ENCODE measurements around the gene LAT. TPM values are rescaled to one million over a fixed set of nuclear protein-coding genes. Genes with fewer than 3 reads are reported as not detected.
A peak's percentile ranks its signal among the peaks of the same experiment; 100 is the strongest.

Gene LAT
- total RNA-seq, 1 experiment from 2014 or later = 3.3 TPM

DNA sequence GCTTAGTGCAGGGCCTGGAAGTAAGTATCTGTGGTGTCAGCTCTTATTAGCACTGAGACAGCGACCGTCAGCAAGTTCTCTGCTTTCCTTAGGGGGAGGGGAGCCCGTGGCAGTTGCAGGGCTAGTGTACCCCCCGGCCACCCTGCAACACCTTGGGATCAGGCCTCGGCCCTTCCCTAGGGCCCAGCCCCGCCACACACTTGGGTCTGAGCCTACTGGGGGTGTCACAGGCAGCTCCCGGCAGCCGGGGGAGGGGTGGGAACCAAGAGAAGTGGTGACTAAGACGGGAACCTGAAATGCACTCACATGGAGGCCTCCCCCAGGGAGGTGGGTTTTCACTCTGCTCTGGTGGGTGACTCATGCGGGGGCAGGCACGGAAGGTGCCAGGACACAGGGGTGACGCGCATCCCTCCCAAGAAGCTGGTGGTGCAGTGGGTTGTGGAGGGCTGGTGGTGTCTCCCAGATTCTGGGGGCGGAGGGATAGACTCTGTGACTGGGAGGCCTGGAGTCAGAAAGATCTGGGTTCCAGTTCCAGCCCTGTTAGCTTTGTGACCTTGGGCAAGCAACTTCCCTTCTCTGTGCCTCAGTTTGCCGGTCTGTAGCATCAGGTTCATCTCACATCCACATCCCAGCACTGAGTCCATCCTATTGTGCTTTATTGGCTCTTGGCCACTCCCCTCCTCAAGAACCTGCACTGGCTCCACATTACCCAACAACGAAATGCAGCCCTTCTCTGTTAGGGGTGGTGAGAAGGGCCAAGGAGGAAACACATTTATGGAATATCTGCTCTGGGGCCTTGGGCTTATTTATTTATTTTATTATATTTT is 44.5 kb downstream of the LAT start:
- Histone ChIP-seq H2AFZ (ENCODE audit: low read depth, low read length, poor library complexity, severe bottlenecking) (no peak overlapping the region), H3K9me2 (ENCODE audit: insufficient read depth) (no peaks in the 10 kb centered on the region), H3K27ac (ENCODE audit: low read depth, low read length) (no peak overlapping the region), H3K79me2 (ENCODE audit: insufficient read depth, low read length) (no peaks in the 10 kb centered on the region), H4K20me1 (ENCODE audit: insufficient read depth) (no peaks in the 10 kb centered on the region), H3K4me2 (ENCODE audit: low read length) (peak overlapping the region; percentile 45), H3K9me3 (ENCODE audit: control insufficient read depth in 1 of 2, insufficient read depth in 1 of 2, low read depth in 1 of 2, low read length in 2 of 2) (no peaks in the 10 kb centered on the region), H3K4me1 (ENCODE audit: control insufficient read depth in 1 of 2, insufficient read depth in 2 of 2, low read length in 2 of 2) (peaks cover 2 to 9% of the 10 kb centered on the region in 2 experiments; a peak in 2 of 4 replicates), H3K27me3 (ENCODE audit: insufficient read depth, low read length) (no peaks in the 10 kb centered on the region), H3K36me3 (ENCODE audit: control insufficient read depth in 1 of 2, insufficient read depth in 2 of 2, low read length in 2 of 2) (no peaks in the 10 kb centered on the region), H3K4me3 (replicated peaks in 1 of 2; ENCODE audit: low read depth in 1 of 2, low read length in 2 of 2) (no peak overlapping the region), H3K9ac (ENCODE audit: low read length) (no peak overlapping the region)
- intact Hi-C loops (cut with micrococcal nuclease) = no loop called here
- RAD21 ChIA-PET (ENCODE audit: low non-redundant PET in 1 of 2, low total read pairs in 2 of 2, uncharacterized antibody in 2 of 2, unreplicated experiment in 2 of 2) = no interaction called here
- CTCF ChIA-PET = no interaction called here
- no TSS peak for BruUV-seq (replicated peaks)
- ATAC-seq (peak; percentile 58; the same call in 1 of the 2 replicates), DNase-seq (ENCODE audit: low read depth, low spot score) (no peak)
- POLR2A ChIA-PET = no interaction called here
- TF ChIP-seq FOSL1 (IDR thresholded peaks at IDR 0.05; ENCODE audit: low read depth) = no peak
- TF ChIP-seq EGR1 (IDR thresholded peaks at IDR 0.05; ENCODE audit: low read depth) = peak; percentile 40; the same call in 1 of the 2 replicates

DNA sequence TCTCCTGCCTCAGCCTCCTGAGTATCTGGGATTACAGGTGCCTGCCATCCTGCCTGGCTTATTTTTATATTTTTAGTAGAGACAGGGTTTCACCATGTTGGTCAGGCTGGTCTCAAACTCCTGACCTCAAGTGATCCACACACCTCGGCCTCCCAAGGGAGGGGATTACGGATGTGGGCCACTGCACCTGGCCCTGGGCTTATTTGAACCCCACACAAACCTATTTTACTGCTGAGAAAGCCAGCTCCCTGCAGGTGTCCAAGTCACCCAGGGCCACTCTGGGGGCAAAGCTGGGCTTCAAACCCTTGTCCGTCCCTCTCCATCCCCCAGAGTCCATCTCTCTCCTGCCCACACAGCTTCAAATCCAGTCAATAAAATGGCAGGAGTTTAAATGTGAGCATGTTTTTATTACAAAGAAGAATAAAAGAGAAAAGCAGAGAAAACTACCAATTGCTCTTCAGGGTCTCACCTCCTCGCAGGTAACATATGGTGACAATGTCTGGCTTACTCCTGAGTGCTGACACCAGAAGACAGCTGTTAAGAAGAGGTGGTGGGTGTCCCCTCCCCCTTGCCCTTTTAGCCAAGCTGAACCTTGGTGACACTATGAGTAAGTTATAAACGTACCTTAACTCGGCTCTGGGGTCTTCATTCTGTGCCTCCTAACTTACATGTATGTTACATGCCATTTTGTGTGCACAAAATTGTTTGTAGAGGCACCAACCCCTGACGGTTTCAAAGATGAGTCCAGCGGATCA is 45.4 kb downstream of the LAT start:
- H4K20me1 ChIP-seq (ENCODE audit: insufficient read depth) = no peaks in the 10 kb centered on the region
- RAD21 ChIA-PET (ENCODE audit: low non-redundant PET in 1 of 2, low total read pairs in 2 of 2, uncharacterized antibody in 2 of 2, unreplicated experiment in 2 of 2) = no interaction called here
- H3K27me3 ChIP-seq (ENCODE audit: insufficient read depth, low read length) = no peaks in the 10 kb centered on the region
- no peaks in the 10 kb centered on the region for H3K9me2 ChIP-seq (ENCODE audit: insufficient read depth)
- intact Hi-C loops (cut with micrococcal nuclease) = no loop called here
- peaks cover 2 to 9% of the 10 kb centered on the region in 2 experiments; a peak in 2 of 4 replicates for H3K4me1 ChIP-seq (ENCODE audit: control insufficient read depth in 1 of 2, insufficient read depth in 2 of 2, low read length in 2 of 2)
- BruUV-seq (replicated peaks) = no TSS peak
- H3K27ac ChIP-seq (ENCODE audit: low read depth, low read length) = no peak overlapping the region
- ATAC-seq = no peak
- H3K4me2 ChIP-seq (ENCODE audit: low read length) = no peak overlapping the region
- no peak overlapping the region for H3K4me3 ChIP-seq (replicated peaks in 1 of 2; ENCODE audit: low read depth in 1 of 2, low read length in 2 of 2)
- H3K79me2 ChIP-seq (ENCODE audit: insufficient read depth, low read length) = no peaks in the 10 kb centered on the region
- H3K9me3 ChIP-seq (ENCODE audit: control insufficient read depth in 1 of 2, insufficient read depth in 1 of 2, low read depth in 1 of 2, low read length in 2 of 2) = no peaks in the 10 kb centered on the region
- TF ChIP-seq, protein P1, sequence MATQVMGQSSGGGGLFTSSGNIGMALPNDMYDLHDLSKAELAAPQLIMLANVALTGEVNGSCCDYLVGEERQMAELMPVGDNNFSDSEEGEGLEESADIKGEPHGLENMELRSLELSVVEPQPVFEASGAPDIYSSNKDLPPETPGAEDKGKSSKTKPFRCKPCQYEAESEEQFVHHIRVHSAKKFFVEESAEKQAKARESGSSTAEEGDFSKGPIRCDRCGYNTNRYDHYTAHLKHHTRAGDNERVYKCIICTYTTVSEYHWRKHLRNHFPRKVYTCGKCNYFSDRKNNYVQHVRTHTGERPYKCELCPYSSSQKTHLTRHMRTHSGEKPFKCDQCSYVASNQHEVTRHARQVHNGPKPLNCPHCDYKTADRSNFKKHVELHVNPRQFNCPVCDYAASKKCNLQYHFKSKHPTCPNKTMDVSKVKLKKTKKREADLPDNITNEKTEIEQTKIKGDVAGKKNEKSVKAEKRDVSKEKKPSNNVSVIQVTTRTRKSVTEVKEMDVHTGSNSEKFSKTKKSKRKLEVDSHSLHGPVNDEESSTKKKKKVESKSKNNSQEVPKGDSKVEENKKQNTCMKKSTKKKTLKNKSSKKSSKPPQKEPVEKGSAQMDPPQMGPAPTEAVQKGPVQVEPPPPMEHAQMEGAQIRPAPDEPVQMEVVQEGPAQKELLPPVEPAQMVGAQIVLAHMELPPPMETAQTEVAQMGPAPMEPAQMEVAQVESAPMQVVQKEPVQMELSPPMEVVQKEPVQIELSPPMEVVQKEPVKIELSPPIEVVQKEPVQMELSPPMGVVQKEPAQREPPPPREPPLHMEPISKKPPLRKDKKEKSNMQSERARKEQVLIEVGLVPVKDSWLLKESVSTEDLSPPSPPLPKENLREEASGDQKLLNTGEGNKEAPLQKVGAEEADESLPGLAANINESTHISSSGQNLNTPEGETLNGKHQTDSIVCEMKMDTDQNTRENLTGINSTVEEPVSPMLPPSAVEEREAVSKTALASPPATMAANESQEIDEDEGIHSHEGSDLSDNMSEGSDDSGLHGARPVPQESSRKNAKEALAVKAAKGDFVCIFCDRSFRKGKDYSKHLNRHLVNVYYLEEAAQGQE (IDR thresholded peaks at IDR 0.05; ENCODE audit: low read depth) = no peak
- no peak for TF ChIP-seq EZH2 (IDR thresholded peaks at IDR 0.05)
- TF ChIP-seq JUND (IDR thresholded peaks at IDR 0.05) = no peak
- no peak for TF ChIP-seq SP1 (IDR thresholded peaks at IDR 0.05; ENCODE audit: low read depth)
- TF ChIP-seq TCF7L2 (IDR thresholded peaks at IDR 0.05; ENCODE audit: borderline replicate concordance, extremely low read depth, insufficient read depth, insufficient read length) = no peak
- no peak for TF ChIP-seq ZNF274 (IDR thresholded peaks at IDR 0.05; ENCODE audit: low read depth, low read length)
- no peak for TF ChIP-seq RAD21 (IDR thresholded peaks at IDR 0.05; ENCODE audit: low read depth)
- TF ChIP-seq CBX3 (IDR thresholded peaks at IDR 0.05; ENCODE audit: low read depth) = no peak
- no peak for TF ChIP-seq ZFX (IDR thresholded peaks at IDR 0.05)
- no peak for TF ChIP-seq ZBTB33 (IDR thresholded peaks at IDR 0.05; ENCODE audit: extremely low read depth, insufficient replicate concordance, low read length)
- TF ChIP-seq EZH2phosphoT487 (IDR thresholded peaks at IDR 0.05; ENCODE audit: borderline replicate concordance) = no peak
- no peak for TF ChIP-seq FOSL1 (IDR thresholded peaks at IDR 0.05; ENCODE audit: low read depth)
- no peak for TF ChIP-seq SIN3A (IDR thresholded peaks at IDR 0.05; ENCODE audit: low read depth)
- H3K36me3 ChIP-seq (ENCODE audit: control insufficient read depth in 1 of 2, insufficient read depth in 2 of 2, low read length in 2 of 2) = no peaks in the 10 kb centered on the region
- DNase-seq (ENCODE audit: low read depth, low spot score) = no peak
- H2AFZ ChIP-seq (ENCODE audit: low read depth, low read length, poor library complexity, severe bottlenecking) = no peak overlapping the region
- CTCF ChIA-PET = no interaction called here
- POLR2A ChIA-PET = no interaction called here
- H3K9ac ChIP-seq (ENCODE audit: low read length) = no peak overlapping the region

Measured in HCT116 (cell line).